DND-41 (cell line): ENCODE results near the gene OR8H1.

Experiments used
- CTCF ChIP-seq: IDR thresholded peaks from 2 replicates; pipeline ENCODE4 v1.5.1; 2012; ENCODE audit warnings: borderline replicate concordance, low read length, moderate library complexity, mild to moderate bottlenecking; ENCODE audit not compliant: poor library complexity, severe bottlenecking; ENCODE audit errors: extremely low read depth
- EZH2 ChIP-seq: IDR thresholded peaks from 3 replicates; pipeline ENCODE4 v1.6.1; 2012; ENCODE audit warnings: borderline replicate concordance, low read depth, mild to moderate bottlenecking, moderate library complexity, low read length, inconsistent platforms; ENCODE audit not compliant: severe bottlenecking

DNA sequence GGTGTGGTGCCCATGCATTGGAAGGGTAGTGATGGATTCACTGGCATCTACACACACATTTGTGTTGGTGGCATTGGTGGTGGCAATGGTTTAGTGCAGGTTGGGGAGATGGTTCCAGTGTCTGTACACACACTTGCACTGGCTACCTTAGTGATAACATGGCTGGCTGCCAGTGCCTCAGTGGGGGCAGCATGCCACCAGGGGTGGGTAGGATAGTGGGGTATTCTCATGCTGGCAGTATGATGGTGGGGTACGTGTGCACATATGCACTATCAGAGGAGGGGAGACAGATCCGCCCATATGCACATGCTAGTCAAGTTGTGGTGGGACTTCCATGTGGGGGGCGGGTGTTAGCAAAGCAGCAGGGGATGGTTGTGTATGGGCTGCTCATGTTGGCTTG lies 15.8 kb upstream of the OR8H1 start:
- TF ChIP-seq CTCF = no peak
- no peak for TF ChIP-seq EZH2
